Erythroblast (primary cell): ENCODE data around the gene MSRB3.

Experiments
- GATA1 ChIP-seq: IDR thresholded peaks from 2 replicates; pipeline ENCODE4 v1.6.1; 2011; ENCODE audit warnings: low read depth, mild to moderate bottlenecking, control low read depth, low read length, moderate library complexity
- POLR2A ChIP-seq: IDR thresholded peaks from 2 replicates; pipeline ENCODE4 v1.6.1; 2011; ENCODE audit warnings: mild to moderate bottlenecking, low read length

GRCh38 chr12:65293735-65294134, 15.3 kb downstream of the MSRB3 start:
- TF ChIP-seq POLR2A (no peak), GATA1 (no peak)
